GM18520 (cell line): ENCODE data around the gene RGS7.
"Not testable (repeated sequence)": the region's sequence is repeated elsewhere in the genome, so short reads cannot be mapped to it uniquely, and the experiment has no call there.

Source experiments
- ATAC-seq: cut with Tn5 transposase; IDR thresholded peaks from one replicate; pipeline ENCODE4 v1.9.1; 2021; ENCODE audit not compliant: unreplicated experiment

The RGS7 gene

DNA sequence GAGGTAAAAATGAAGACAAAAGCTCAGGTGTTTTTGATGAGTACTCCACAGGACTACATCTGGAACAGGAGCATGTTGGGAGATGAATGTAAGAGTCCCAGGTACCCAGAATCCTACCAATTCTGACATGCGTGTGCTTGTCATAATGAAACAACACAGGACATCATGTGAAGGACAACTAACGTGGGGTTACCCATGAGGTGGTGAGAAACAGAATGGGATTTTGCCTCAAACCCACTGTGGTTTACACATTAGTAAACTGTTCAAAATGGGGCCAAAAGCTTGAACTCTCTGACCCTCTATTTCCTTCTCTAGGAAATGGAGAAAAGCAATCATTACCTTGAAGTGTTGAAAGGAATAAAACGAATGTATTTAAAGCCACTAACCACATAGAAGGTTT is 266.2 kb downstream of the RGS7 start:
- peak; percentile 55 for ATAC-seq

DNA sequence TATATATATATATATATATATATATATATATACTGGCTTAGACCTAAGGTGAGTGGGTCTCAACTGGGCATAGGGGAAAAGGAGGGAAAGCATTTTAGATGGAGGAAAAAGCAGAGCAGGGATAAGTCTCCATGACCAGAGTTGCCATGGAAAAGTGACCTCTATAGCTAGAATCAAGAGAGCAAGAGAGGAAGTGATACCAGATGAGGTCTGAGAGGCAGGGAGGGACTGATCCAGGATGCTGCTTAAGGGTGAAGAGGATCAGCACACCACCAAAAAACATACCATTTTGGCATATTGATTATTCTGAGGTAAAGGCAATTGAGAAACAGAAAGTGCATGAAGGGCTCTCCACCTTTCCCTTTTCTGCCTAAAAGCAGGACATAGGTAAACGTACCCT is 267.9 kb downstream of the RGS7 start:
- not testable (repeated sequence) for ATAC-seq

DNA sequence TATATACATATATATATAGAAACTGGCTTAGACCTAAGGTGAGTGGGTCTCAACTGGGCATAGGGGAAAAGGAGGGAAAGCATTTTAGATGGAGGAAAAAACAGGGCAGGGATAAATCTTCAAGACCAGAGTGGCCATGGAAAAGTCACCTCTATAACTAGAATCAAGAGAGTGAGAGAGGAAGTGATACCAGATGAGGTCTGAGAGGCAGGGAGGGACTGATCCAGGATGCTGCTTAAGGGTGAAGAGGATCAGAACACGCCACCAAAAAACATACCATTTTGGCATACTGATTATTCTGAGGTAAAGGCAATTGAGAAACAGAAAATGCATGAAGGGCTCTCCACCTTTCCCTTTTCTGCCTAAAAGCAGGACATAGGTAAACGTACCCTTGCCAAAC is 268.9 kb downstream of the RGS7 start:
- not testable (repeated sequence) for ATAC-seq

DNA sequence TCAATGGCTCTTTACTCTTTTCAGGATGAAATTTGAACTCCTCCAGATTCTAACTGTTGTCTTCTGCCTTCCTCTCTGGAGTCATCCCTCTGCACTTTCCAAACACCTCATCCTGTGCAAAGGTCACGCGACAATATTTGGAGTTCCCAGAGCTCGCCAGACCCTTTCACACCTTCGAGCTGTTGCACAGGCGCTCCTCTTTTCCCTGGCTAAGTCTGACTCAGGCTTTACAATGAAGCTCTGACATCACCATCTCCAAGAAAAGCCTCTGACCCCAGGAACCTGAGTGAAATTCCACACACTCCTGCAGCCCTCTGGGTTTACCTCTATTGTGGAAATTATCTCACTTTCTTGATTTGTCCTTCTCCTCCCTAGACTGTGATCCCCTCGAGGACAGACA is 270.3 kb downstream of the RGS7 start:
- ATAC-seq = no peak

DNA sequence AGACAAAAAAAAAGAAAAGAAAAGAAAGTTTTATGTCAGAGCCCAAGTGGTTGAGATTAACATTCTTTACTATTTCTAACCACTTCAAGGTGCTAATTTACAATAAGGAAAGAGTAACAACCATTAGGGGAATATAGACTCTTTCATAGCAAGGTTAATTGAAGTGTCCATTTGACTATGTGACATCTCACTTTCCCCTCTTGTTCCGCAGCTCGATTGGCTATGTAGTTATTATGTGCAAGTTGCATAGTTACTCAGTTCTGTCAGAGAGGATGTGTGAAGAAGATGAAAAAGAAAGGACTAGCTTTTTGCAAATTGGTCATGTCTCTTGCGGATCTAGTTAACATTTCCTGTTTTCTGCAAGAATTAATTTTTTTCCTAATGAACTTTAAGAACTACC is 273.7 kb downstream of the RGS7 start:
- ATAC-seq = peak; percentile 93

- ATAC-seq = no peak
Measured at GRCh38 chr1:241081473-241081872, 275.5 kb downstream of the RGS7 start.

DNA sequence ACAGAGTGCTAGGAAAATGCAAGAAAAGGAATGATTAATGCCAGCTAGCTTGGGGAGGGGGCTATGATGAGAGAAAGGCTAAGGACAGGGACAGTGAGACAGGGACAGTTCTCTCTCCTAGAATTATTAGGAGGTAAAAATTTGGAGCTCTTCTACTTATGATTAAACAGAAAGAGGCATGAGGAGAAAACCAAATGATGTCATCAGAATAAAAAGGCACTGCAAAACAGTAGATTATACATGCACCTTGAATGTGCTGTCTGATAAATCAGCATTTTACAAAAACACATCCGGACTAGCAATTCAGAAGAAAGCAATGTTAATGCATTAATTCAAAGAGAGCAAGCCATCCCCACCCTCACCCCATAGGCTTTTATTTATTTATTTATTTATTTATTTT is 277.5 kb downstream of the RGS7 start:
- ATAC-seq = no peak

GRCh38 chr1:241079047-241079446 is 278.0 kb downstream of the RGS7 start:
- ATAC-seq = no peak

- ATAC-seq = no peak
Measured at GRCh38 chr1:241077386-241078147, 279.4 kb downstream of the RGS7 start.

DNA sequence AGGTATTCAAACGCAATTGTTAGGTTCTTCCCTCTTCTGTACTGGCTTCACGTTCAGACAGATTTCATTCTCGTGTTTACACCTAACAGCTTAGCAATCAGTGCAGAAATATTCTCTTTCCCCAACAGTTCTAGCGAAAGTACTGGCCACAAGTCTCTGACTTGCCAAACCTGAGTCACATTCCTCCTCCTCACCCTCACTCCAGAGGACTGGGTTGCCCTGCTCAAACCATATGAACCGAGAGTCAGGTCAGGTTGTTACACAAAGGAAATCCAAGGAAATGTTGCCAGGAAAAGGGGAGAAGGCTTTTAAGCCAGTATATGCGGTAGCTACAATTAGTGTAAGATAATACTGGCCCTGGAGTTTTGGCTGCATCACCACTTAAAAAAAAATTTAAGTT is 282.5 kb downstream of the RGS7 start:
- ATAC-seq = no peak

GRCh38 chr1:241068359-241068758 is 288.6 kb downstream of the RGS7 start:
- ATAC-seq = no peak

- ATAC-seq = no peak
Measured at GRCh38 chr1:241063276-241063675, 293.7 kb downstream of the RGS7 start.

GRCh38 chr1:241061062-241061461 is 295.9 kb downstream of the RGS7 start:
- no peak for ATAC-seq

DNA sequence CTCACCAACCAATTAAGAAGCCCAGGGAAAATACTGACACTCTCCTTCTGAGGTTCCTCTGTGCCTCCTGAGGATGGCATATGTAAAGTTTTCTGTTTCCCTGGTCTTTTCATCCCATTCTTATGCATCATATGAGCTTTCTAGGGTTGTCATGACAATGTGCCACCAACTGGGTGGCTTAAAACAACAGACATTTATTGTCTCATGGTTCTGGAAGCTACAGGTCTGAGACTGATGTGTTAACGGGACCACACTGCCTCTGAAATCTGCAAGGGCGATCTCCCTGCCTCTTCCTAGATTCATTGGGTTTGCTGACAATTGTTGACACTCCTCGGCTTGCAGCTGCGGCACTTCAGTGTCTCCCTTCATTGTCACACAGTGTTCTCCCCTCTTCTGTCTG is 308.4 kb downstream of the RGS7 start:
- ATAC-seq = no peak

GRCh38 chr1:241045659-241046058 is 311.3 kb downstream of the RGS7 start:
- no peak for ATAC-seq

DNA sequence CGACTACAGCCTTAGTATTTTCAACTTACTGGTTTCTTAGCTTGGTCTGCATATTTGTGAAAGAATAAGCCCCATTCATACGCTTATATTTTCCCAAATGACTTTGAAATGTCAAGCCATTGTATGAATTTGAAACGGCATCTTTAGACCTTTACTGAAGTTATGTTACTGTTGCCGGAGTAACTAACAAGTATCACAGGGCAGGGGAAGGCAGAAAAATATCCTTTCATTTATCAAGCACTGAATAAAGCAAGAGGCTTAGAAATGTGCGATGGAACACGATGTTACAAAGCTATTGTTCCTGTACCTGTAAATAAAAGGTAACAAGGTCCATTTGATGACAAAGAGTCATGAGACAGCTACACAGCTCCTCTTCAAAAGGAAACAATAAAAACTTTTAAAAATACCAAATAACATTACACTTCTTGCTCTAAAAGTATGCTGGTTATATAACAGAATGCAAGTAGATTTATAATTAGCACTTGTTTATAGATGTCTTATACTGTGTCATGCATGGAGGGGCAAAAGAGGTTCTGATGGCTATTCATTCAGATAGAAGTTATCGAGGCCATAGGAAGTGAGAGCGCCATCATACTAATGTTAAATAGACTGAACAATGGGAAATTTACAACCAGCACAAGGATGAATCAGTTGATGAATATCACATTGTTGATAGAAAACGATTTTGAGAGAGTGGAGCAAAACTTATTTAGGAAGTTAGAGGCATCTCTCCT is 322.6 kb downstream of the RGS7 start:
- ATAC-seq = no peak

GRCh38 chr1:241024834-241025233 is 332.2 kb downstream of the RGS7 start:
- no peak for ATAC-seq

GRCh38 chr1:241022366-241022765 is 334.6 kb downstream of the RGS7 start:
- no peak for ATAC-seq

- ATAC-seq = no peak
Measured at GRCh38 chr1:241020851-241021697, 335.9 kb downstream of the RGS7 start.

DNA sequence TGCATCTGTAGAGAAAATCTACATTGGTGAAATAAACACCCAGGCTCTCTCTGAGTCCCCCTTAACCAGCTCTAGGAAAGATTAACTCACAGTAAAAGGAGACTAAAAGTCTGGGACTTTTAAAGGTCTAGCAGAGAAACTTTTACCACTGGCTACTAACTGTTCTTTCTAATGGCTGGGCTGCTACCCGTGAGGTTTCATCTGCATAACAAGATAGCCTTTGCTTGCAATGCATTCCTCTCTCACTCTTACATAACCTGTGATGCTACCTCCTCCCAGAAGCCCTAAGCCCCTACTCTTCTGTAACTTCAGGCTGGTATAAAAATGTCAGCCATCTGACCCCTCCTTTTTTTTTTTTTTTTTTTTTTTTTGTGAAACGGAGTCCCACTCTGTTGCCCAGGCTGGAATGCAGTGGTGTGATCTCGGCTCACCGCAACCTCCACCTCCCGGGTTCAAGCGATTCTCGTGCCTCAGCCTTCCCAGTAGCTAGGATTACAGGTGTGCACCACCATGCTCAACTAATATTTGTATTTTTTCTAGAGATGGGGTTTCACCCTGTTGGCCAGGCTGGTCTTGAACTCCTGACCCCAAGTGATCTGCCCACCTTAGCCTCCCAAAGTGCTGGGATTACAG is 344.2 kb downstream of the RGS7 start:
- ATAC-seq = no peak

DNA sequence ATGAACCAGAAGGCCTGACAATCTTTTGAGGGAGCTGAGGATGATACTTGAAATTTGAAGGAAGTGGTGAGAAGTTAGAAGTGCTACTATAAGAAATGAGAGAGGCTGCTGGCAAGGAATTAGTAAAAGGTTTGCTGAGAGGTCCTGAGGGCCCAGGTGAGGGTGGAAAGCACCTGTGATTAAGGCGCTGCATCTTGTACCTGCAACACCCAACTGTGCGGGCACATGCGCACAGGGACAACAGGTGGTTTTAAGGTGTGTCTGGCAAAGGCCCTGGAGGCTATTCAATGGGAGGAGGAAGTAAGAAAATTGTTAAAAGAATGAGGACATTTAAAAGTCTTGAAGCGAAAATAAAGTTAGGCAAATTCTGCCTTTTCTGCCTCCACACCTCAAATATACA is 349.3 kb downstream of the RGS7 start:
- ATAC-seq = no peak
